Measurements from ENCODE around the gene GJB6. TPM values are rescaled to one million over a fixed set of nuclear protein-coding genes. Genes with fewer than 3 reads are reported as not detected.
"Not testable (repeated sequence)": the region's sequence is repeated elsewhere in the genome, so short reads cannot be mapped to it uniquely, and the experiment has no call there.

GJB6 gene
- total RNA-seq = 32.6 and 99.9 TPM in 2 replicates

GRCh38 chr13:20231839-20232555 is at the start of gene GJB6:
Gene GJB6, minus strand, starts transcription at chr13:20232319. Its CDS starts 8,839 bp downstream, at chr13:20223480.
- peak; percentile 27 for TF ChIP-seq CTCF (IDR thresholded peaks at IDR 0.05; ENCODE audit: insufficient read depth, low read length, severe bottlenecking)
- Histone ChIP-seq H3K27me3 (ENCODE audit: control insufficient read depth, insufficient read depth, low read length) (no peaks in the 10 kb centered on the region), H3K4me3 (ENCODE audit: low read depth, low read length) (peak within 1 kb of the TSS; percentile 62), H3K36me3 (ENCODE audit: control insufficient read depth, insufficient read depth, low read length) (peaks cover 7% of the 10 kb centered on the region)
- DNase-seq (ENCODE audit: low read depth) = peak; percentile 13
- FAIRE-seq = no peak

GRCh38 chr13:20276901-20277300 is 44.8 kb upstream of the GJB6 start:
- DNase-seq (ENCODE audit: low read depth) = peak; percentile 29
- H3K36me3 ChIP-seq (ENCODE audit: control insufficient read depth, insufficient read depth, low read length); H3K4me3 ChIP-seq (ENCODE audit: low read depth, low read length); FAIRE-seq; H3K27me3 ChIP-seq (ENCODE audit: control insufficient read depth, insufficient read depth, low read length): not testable (repeated sequence)

GRCh38 chr13:20274466-20274865 is 42.3 kb upstream of the GJB6 start:
- no peak for FAIRE-seq
- TF ChIP-seq CTCF (IDR thresholded peaks at IDR 0.05; ENCODE audit: insufficient read depth, low read length, severe bottlenecking) = no peak
- Histone ChIP-seq H3K36me3 (ENCODE audit: control insufficient read depth, insufficient read depth, low read length) (no peaks in the 10 kb centered on the region), H3K4me3 (ENCODE audit: low read depth, low read length) (no peak overlapping the region), H3K27me3 (ENCODE audit: control insufficient read depth, insufficient read depth, low read length) (no peaks in the 10 kb centered on the region)
- DNase-seq (ENCODE audit: low read depth) = peak; percentile 90

GRCh38 chr13:20272588-20273171 is 40.6 kb upstream of the GJB6 start:
- TF ChIP-seq CTCF (IDR thresholded peaks at IDR 0.05; ENCODE audit: insufficient read depth, low read length, severe bottlenecking) = no peak
- no peaks in the 10 kb centered on the region for H3K27me3 ChIP-seq (ENCODE audit: control insufficient read depth, insufficient read depth, low read length)
- FAIRE-seq (no peak), DNase-seq (ENCODE audit: low read depth) (no peak)
- no peaks in the 10 kb centered on the region for H3K36me3 ChIP-seq (ENCODE audit: control insufficient read depth, insufficient read depth, low read length)
- H3K4me3 ChIP-seq (ENCODE audit: low read depth, low read length) = no peak overlapping the region

- H3K36me3 ChIP-seq (ENCODE audit: control insufficient read depth, insufficient read depth, low read length) = no peaks in the 10 kb centered on the region
- FAIRE-seq (peak; percentile 60), DNase-seq (ENCODE audit: low read depth) (no peak)
- no peak for TF ChIP-seq CTCF (IDR thresholded peaks at IDR 0.05; ENCODE audit: insufficient read depth, low read length, severe bottlenecking)
- no peaks in the 10 kb centered on the region for H3K27me3 ChIP-seq (ENCODE audit: control insufficient read depth, insufficient read depth, low read length)
- no peak overlapping the region for H3K4me3 ChIP-seq (ENCODE audit: low read depth, low read length)
Observed at GRCh38 chr13:20272104-20272503, 40.0 kb upstream of the GJB6 start.

GRCh38 chr13:20271441-20271840 is 39.3 kb upstream of the GJB6 start:
- Histone ChIP-seq H3K36me3 (ENCODE audit: control insufficient read depth, insufficient read depth, low read length) (no peaks in the 10 kb centered on the region), H3K27me3 (ENCODE audit: control insufficient read depth, insufficient read depth, low read length) (no peaks in the 10 kb centered on the region), H3K4me3 (ENCODE audit: low read depth, low read length) (no peak overlapping the region)
- no peak for DNase-seq (ENCODE audit: low read depth)
- no peak for TF ChIP-seq CTCF (IDR thresholded peaks at IDR 0.05; ENCODE audit: insufficient read depth, low read length, severe bottlenecking)
- no peak for FAIRE-seq

Measured in bronchial epithelial cell (primary cell).